ENCODE results near the gene L1CAM. TPM values are rescaled to one million over a fixed set of nuclear protein-coding genes. Genes with fewer than 3 reads are reported as not detected.

The L1CAM gene
- polyA plus RNA-seq, 3 donors, result 0.55 TPM; not detected in 2

DNA sequence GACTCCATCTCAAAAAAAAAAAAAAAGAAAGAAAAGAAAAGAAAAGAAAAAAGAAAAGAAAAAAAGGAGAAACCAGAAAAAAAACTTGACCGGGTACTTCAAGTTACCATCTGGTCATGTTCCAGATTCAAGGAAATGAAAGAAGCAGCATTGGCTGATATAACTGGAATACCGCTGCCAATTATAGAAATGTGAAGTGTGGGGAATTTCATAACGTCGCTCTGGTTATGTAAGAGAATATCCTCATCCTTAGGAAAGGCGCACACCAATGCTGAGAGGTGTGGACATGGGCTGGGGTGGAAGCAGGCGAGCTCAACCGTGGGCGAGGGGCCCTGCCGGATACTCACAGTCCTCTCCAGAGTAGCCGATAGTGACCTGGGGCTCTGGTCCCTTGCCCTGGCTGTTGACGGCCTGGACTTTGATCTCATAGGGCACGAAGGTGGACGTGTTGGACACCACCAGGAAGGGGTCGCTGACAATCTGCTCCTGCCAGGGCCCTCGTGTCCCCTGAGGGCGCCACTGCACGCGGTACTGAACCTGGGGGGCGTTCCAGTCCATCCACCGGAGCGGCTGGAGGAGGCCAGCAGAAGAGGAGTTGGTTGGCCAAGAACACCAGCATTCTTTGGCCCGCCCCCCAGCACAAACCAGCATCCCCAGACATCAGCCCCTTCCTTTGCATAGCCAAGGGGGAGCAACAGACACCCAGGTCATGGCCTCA is 19.5 kb downstream of the L1CAM start:
- Histone ChIP-seq H3K36me3 (replicated peaks in 1 of 2; ENCODE audit: control insufficient read depth in 1 of 2, insufficient read depth in 2 of 2, low read length in 2 of 2) (no peaks in the 10 kb centered on the region), H3K27ac (ENCODE audit: low read depth in 1 of 2, low read length in 2 of 2) (no peak overlapping the region), H3K9ac (ENCODE audit: insufficient read depth, low read length, poor library complexity, severe bottlenecking) (no peak overlapping the region), H3K4me2 (replicated peaks; ENCODE audit: extremely low read depth, low read length, poor library complexity, severe bottlenecking) (no peak overlapping the region), H3K4me3 (replicated peaks in 1 of 3; ENCODE audit: low read depth in 2 of 3, low read length in 3 of 3) (no peak overlapping the region), H3K79me2 (ENCODE audit: insufficient read depth, low read length) (no peaks in the 10 kb centered on the region), H3K27me3 (ENCODE audit: control insufficient read depth in 2 of 2, insufficient read depth in 2 of 2, low read length in 2 of 2) (no peaks in the 10 kb centered on the region), H2AFZ (ENCODE audit: insufficient read depth, low read depth, low read length, poor library complexity, severe bottlenecking) (no peak overlapping the region), H4K20me1 (ENCODE audit: insufficient read depth, low read length) (no peaks in the 10 kb centered on the region), H3K9me3 (replicated peaks in 1 of 2; ENCODE audit: control insufficient read depth in 1 of 2, insufficient read depth in 1 of 2, low read length in 2 of 2) (no peaks in the 10 kb centered on the region), H3K4me1 (ENCODE audit: control insufficient read depth in 1 of 2, insufficient read depth in 2 of 2, low read length in 2 of 2) (no peaks in the 10 kb centered on the region)
- 61% methylated on average over 5 of the region's 22 CpGs for WGBS (ENCODE audit: insufficient coverage)
- peaks cover 0 to 10% (median 0%) of the 10 kb centered on the region in 7 donors for H3K9me3 Mint-ChIP-seq
- TF ChIP-seq, protein P1, sequence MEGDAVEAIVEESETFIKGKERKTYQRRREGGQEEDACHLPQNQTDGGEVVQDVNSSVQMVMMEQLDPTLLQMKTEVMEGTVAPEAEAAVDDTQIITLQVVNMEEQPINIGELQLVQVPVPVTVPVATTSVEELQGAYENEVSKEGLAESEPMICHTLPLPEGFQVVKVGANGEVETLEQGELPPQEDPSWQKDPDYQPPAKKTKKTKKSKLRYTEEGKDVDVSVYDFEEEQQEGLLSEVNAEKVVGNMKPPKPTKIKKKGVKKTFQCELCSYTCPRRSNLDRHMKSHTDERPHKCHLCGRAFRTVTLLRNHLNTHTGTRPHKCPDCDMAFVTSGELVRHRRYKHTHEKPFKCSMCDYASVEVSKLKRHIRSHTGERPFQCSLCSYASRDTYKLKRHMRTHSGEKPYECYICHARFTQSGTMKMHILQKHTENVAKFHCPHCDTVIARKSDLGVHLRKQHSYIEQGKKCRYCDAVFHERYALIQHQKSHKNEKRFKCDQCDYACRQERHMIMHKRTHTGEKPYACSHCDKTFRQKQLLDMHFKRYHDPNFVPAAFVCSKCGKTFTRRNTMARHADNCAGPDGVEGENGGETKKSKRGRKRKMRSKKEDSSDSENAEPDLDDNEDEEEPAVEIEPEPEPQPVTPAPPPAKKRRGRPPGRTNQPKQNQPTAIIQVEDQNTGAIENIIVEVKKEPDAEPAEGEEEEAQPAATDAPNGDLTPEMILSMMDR (IDR thresholded peaks at IDR 0.05), result no peak
- H3K4me3 Mint-ChIP-seq, result no peak overlapping the region
- H3K27ac Mint-ChIP-seq, result no peak overlapping the region
- DNase-seq, result no peak
- intact Hi-C loops (cut with micrococcal nuclease), result no loop called here
- peaks cover 8 to 34% (median 13%) of the 10 kb centered on the region in 3 donors for H3K27me3 Mint-ChIP-seq (ENCODE audit: low read depth in 3 of 3)
- no peaks in the 10 kb centered on the region for H3K4me1 Mint-ChIP-seq
- no peaks in the 10 kb centered on the region for H3K36me3 Mint-ChIP-seq

DNA sequence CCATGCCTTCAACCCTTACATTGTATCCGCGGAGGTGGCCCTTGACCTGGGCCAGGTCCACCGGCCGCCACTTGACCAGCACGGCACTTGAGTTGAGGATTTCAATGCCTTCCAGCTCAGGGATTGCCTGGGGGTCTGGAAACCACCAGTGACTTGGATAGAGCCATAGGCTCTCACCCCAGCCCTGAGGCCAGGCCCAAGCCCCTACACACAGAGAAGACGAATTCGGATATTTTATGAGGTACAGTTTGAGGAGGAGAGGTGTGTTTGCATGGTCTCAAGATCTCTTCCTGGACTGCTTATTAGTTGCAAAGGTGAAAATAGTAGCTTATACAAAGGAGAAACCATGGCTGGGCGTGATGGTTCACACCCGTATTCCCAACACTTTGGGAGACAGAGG is 20.3 kb downstream of the L1CAM start:
- Histone ChIP-seq H3K9ac (ENCODE audit: insufficient read depth, low read length, poor library complexity, severe bottlenecking) (no peak overlapping the region), H3K36me3 (replicated peaks in 1 of 2; ENCODE audit: control insufficient read depth in 1 of 2, insufficient read depth in 2 of 2, low read length in 2 of 2) (no peaks in the 10 kb centered on the region), H3K4me2 (replicated peaks; ENCODE audit: extremely low read depth, low read length, poor library complexity, severe bottlenecking) (no peak overlapping the region), H4K20me1 (ENCODE audit: insufficient read depth, low read length) (no peaks in the 10 kb centered on the region), H2AFZ (ENCODE audit: insufficient read depth, low read depth, low read length, poor library complexity, severe bottlenecking) (no peak overlapping the region), H3K4me3 (replicated peaks in 1 of 3; ENCODE audit: low read depth in 2 of 3, low read length in 3 of 3) (no peak overlapping the region), H3K4me1 (ENCODE audit: control insufficient read depth in 1 of 2, insufficient read depth in 2 of 2, low read length in 2 of 2) (no peaks in the 10 kb centered on the region), H3K79me2 (ENCODE audit: insufficient read depth, low read length) (no peaks in the 10 kb centered on the region), H3K9me3 (replicated peaks in 1 of 2; ENCODE audit: control insufficient read depth in 1 of 2, insufficient read depth in 1 of 2, low read length in 2 of 2) (no peaks in the 10 kb centered on the region), H3K27me3 (ENCODE audit: control insufficient read depth in 2 of 2, insufficient read depth in 2 of 2, low read length in 2 of 2) (no peaks in the 10 kb centered on the region), H3K27ac (ENCODE audit: low read depth in 1 of 2, low read length in 2 of 2) (no peak overlapping the region)
- Mint-ChIP-seq H3K9me3 (peaks cover 0 to 9% (median 0%) of the 10 kb centered on the region in 7 donors), H3K27ac (no peak overlapping the region), H3K4me3 (no peak overlapping the region), H3K27me3 (ENCODE audit: low read depth in 3 of 3) (peaks cover 6 to 36% (median 8%) of the 10 kb centered on the region in 3 donors), H3K36me3 (no peaks in the 10 kb centered on the region), H3K4me1 (no peaks in the 10 kb centered on the region)
- DNase-seq, result no peak
- intact Hi-C loops (cut with micrococcal nuclease), result no loop called here
- WGBS (ENCODE audit: insufficient coverage), result no CpG with 5 or more reads among the region's 9 CpGs
- TF ChIP-seq, protein P1 (IDR thresholded peaks at IDR 0.05), result no peak

All from CD14-positive monocyte (primary cell).